LNCAP (cell line): ENCODE results near the gene MACROD2.

Experiments used
- TF ChIP-seq, protein P1 (sequence below): fragments of 450-650 bp; IDR thresholded peaks from 2 replicates; pipeline ENCODE4 v1.5.1; 2017; ENCODE audit warnings: mild to moderate bottlenecking

Gene MACROD2

GRCh38 chr20:14696937-14697336 lies 701.6 kb downstream of the MACROD2 start:
- TF ChIP-seq, protein P1, sequence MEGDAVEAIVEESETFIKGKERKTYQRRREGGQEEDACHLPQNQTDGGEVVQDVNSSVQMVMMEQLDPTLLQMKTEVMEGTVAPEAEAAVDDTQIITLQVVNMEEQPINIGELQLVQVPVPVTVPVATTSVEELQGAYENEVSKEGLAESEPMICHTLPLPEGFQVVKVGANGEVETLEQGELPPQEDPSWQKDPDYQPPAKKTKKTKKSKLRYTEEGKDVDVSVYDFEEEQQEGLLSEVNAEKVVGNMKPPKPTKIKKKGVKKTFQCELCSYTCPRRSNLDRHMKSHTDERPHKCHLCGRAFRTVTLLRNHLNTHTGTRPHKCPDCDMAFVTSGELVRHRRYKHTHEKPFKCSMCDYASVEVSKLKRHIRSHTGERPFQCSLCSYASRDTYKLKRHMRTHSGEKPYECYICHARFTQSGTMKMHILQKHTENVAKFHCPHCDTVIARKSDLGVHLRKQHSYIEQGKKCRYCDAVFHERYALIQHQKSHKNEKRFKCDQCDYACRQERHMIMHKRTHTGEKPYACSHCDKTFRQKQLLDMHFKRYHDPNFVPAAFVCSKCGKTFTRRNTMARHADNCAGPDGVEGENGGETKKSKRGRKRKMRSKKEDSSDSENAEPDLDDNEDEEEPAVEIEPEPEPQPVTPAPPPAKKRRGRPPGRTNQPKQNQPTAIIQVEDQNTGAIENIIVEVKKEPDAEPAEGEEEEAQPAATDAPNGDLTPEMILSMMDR = no peak

DNA sequence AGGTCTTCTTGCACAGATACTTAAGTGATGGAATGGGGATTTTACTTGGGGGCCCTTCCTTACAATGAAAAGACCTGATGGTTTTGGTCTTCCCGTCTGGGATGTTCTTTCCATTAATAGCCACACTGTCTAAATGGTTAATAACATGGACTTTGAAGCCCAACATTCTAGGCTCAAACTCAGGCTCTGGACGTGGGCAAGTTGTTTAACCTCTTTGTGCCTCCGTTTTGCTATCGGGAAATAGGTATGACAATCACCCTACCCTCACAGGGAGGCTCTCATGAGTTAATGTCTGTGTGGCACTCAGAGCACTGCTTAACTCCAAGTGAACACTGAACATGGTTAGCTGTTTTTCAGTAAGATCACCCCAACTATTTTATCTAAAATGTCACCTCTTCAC lies 702.8 kb downstream of the MACROD2 start:
- TF ChIP-seq, protein P1 = no peak

DNA sequence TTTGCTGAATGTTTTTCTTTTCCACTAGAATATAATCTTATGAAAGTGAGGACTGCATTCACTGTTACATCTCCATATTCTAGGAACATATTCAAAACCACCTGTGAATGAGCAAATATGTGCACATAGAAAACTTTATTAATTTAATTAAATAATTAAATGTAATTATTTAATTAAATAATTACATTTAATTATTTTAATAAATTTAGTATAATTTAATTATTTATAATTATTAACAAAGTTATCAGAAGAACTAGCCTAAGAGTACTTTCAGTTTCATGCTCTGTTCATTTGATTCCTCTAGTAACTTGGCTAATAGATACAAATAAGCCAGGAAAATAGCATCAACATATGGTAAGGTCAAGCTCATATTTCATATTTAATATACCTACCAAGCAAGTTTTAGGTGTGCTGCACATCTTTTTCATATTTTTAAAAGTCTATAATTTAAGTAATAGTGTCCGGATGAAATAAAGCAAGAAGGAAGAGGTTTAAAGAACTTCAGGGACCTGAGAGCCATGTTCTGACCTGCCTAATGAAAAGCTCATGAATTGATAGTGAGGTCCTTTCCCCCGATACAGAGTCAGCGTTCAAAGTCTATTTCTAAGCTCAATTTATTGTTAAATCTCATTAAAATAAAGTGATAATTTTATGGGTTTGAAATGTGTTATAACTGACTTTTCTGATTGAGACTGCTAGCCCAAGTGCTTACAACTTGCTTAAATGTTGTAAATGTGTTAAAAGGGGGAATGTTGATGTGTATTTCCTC lies 703.5 kb downstream of the MACROD2 start:
- TF ChIP-seq, protein P1 = no peak

GRCh38 chr20:14700639-14700960 lies 705.3 kb downstream of the MACROD2 start:
- TF ChIP-seq, protein P1 = no peak

DNA sequence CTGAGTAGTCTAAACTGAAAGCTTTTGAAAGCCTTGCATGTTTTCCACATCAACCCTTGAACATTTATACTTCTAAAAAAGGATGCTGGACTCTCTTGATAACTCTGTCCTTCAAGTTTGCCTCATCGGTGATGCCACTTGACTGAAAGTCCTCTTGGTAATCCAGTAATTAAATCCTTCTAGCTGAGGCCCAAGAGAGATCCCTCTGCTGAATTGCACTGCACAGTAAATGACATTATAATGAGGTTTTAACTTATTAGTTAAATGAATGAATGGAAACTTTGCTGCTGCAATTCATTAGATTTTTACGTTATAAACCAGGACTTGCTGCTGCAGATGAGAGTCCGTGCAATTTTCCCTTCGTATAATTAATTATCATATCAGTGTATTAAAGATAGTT lies 706.0 kb downstream of the MACROD2 start:
- TF ChIP-seq, protein P1 = no peak

GRCh38 chr20:14706555-14706954 lies 711.2 kb downstream of the MACROD2 start:
- TF ChIP-seq, protein P1 = no peak

GRCh38 chr20:14707026-14707680 lies 711.8 kb downstream of the MACROD2 start:
- TF ChIP-seq, protein P1 = no peak
